ENCODE measurements around the gene APOBEC3C.

DNA sequence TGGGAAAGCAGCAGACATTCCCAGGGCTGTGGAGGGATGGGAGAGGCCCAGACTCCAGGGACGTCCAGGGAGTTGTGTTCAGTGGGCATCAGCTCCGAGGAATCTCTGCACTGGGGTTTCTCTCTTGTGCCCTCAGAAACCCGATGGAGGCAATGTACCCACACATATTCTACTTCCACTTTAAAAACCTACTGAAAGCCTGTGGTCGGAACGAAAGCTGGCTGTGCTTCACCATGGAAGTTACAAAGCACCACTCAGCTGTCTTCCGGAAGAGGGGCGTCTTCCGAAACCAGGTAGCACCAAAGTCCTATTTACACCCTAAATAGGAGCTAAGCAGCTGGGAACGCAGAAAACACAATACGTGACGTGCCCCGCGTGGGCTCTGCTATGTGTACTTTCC is 15.2 kb downstream of the APOBEC3C start:
- TF ChIP-seq YY1 (IDR thresholded peaks at IDR 0.05; ENCODE audit: insufficient read depth, insufficient read length) (no peak), ZNF274 (IDR thresholded peaks at IDR 0.05; ENCODE audit: low read depth, low read length) (no peak)
